Liver (tissue), 9 donors: ENCODE data around the gene DCST2. TPM values are rescaled to one million over a fixed set of nuclear protein-coding genes. Genes with fewer than 3 reads are reported as not detected.

Experiments used
- DNase-seq: peaks from one replicate; pipeline ENCODE4 v3.0.0-alpha.2; 2017; ENCODE audit warnings: low spot score
- H3K27ac ChIP-seq, 2 donors: one replicate each; pipeline ENCODE4 v1.7.0; 2013; ENCODE audit warnings: inconsistent platforms in 2 of 2, low read length in 2 of 2, control low read depth in 1 of 2, low read depth in 1 of 2, mild to moderate bottlenecking in 1 of 2
- H3K27me3 ChIP-seq, 4 donors: one replicate each; pipeline versions ENCODE4 v1.6.1 to v1.7.0; 2013; ENCODE audit warnings: low read length in 3 of 4, inconsistent platforms in 1 of 4, mild to moderate bottlenecking in 1 of 4, moderate library complexity in 1 of 4; ENCODE audit not compliant: control insufficient read depth in 4 of 4, insufficient read depth in 4 of 4
- H3K36me3 ChIP-seq, 4 donors: one replicate each; pipeline versions ENCODE4 v1.6.1 to v1.7.0; 2013; ENCODE audit warnings: low read length in 3 of 4, mild to moderate bottlenecking in 3 of 4, low read depth in 1 of 4, moderate library complexity in 1 of 4; ENCODE audit not compliant: control insufficient read depth in 4 of 4, insufficient read depth in 3 of 4
- H3K4me1 ChIP-seq, 4 donors: one replicate each; pipeline versions ENCODE4 v1.6.1 to v1.7.0; 2013; ENCODE audit warnings: low read length in 3 of 4, mild to moderate bottlenecking in 3 of 4, moderate library complexity in 1 of 4; ENCODE audit not compliant: control insufficient read depth in 4 of 4, insufficient read depth in 4 of 4
- H3K4me3 ChIP-seq, 3 donors: one replicate each; pipeline versions ENCODE4 v1.6.1 to v1.7.0; 2013; ENCODE audit warnings: low read length in 3 of 3, control low read depth in 1 of 3, low read depth in 1 of 3, mild to moderate bottlenecking in 1 of 3
- H3K9ac ChIP-seq, 2 donors: one replicate each; pipeline ENCODE4 v1.7.0; 2013; ENCODE audit warnings: low read length in 2 of 2, mild to moderate bottlenecking in 2 of 2, moderate library complexity in 2 of 2, control low read depth in 1 of 2, low read depth in 1 of 2
- H3K9me3 ChIP-seq, 4 donors: one replicate each; pipeline versions ENCODE4 v1.6.1 to v1.7.0; 2013; ENCODE audit warnings: low read length in 3 of 4; ENCODE audit not compliant: control insufficient read depth in 4 of 4
- EGR1 ChIP-seq, 2 donors: IDR thresholded peaks; 2 replicates each; pipeline ENCODE4 v1.6.1; 2016 to 2018; ENCODE audit warnings: antibody characterized with exemption in 2 of 2, low read depth in 2 of 2
- HNF4A ChIP-seq, 2 donors: conservative IDR thresholded peaks; 2 replicates each; pipeline ENCODE4 v1.6.1; 2016; ENCODE audit warnings: antibody characterized with exemption in 2 of 2, mild to moderate bottlenecking in 2 of 2
- JUND ChIP-seq, 2 donors: IDR thresholded peaks; 2 replicates each; pipeline ENCODE4 v1.6.1; 2016; ENCODE audit warnings: antibody characterized with exemption in 2 of 2
- NR2F2 ChIP-seq: IDR thresholded peaks from 2 replicates; pipeline ENCODE4 v1.6.1; 2016; ENCODE audit warnings: antibody characterized with exemption
- RAD21 ChIP-seq, 2 donors: IDR thresholded peaks; 2 replicates each; pipeline ENCODE4 v1.6.1; 2016; ENCODE audit warnings: antibody characterized with exemption in 2 of 2, mild to moderate bottlenecking in 2 of 2
- RXRA ChIP-seq, 2 donors: IDR thresholded peaks; 2 replicates each; pipeline ENCODE4 v1.6.1; 2017 to 2018; ENCODE audit warnings: antibody characterized with exemption in 2 of 2, mild to moderate bottlenecking in 1 of 2
- SP1 ChIP-seq: IDR thresholded peaks from 2 replicates; pipeline ENCODE4 v1.6.1; 2018; ENCODE audit warnings: antibody characterized with exemption, mild to moderate bottlenecking
- TAF1 ChIP-seq: conservative IDR thresholded peaks from 2 replicates; pipeline ENCODE4 v1.6.1; 2016; ENCODE audit warnings: antibody characterized with exemption, mild to moderate bottlenecking
- YY1 ChIP-seq: IDR thresholded peaks from 2 replicates; pipeline ENCODE4 v1.6.1; 2016; ENCODE audit warnings: antibody characterized with exemption, mild to moderate bottlenecking
- WGBS: extraction: QIAGEN DNeasy Blood & Tissue Kit; methylation state at CpG from one replicate; pipeline ENCODE4 v1.1.7; 2013; 5-methylcytosine and 5-hydroxymethylcytosine counted together
- polyA plus RNA-seq, 2 donors: library from polyadenylated mRNA; stranded (reverse) in 1 of 2; unstranded in 1 of 2; fragments of 200-250 nt in 1 of 2; fragments of >200 nt in 1 of 2; fragmentation: Nextera tagmentation in 1 of 2; extraction: Ambion mirVana in 1 of 2; gene quantifications; one replicate each; pipeline versions ENCODE4 v1.2.1 to v1.2.3, GENCODE V29; 2013 to 2015
- total RNA-seq, 2 donors: library from RNA; depleted of rRNA; stranded (reverse); fragments of >200 nt; gene quantifications; one replicate each; pipeline ENCODE4 v1.2.3, GENCODE V29; 2014
- TF ChIP-seq, protein P1 (sequence below): IDR thresholded peaks from 2 replicates; pipeline ENCODE4 v1.6.1; 2016; ENCODE audit warnings: antibody characterized with exemption, mild to moderate bottlenecking
- TF ChIP-seq, protein P2 (sequence below): IDR thresholded peaks from 2 replicates; pipeline ENCODE4 v1.6.1; 2016; ENCODE audit warnings: antibody characterized with exemption
- TF ChIP-seq, protein P3 (sequence below): IDR thresholded peaks from 2 replicates; pipeline ENCODE4 v1.6.1; 2016; ENCODE audit warnings: antibody characterized with exemption
- TF ChIP-seq, protein P4 (sequence below): fragments of 150-350 bp; IDR thresholded peaks from 2 replicates; pipeline ENCODE4 v1.5.1; 2017; ENCODE audit warnings: improper control_type of control experiment, low read depth, low read length; ENCODE audit not compliant: missing input control
- donor health status: healthy.
- donor health status: healthy.
- donor health status: healthy.
- donor health status: healthy.
- donor health status: healthy.

Gene DCST2
- total and polyA plus RNA-seq, 4 donors: 0.25 to 0.53 (median 0.27) TPM; not detected in 1

DNA sequence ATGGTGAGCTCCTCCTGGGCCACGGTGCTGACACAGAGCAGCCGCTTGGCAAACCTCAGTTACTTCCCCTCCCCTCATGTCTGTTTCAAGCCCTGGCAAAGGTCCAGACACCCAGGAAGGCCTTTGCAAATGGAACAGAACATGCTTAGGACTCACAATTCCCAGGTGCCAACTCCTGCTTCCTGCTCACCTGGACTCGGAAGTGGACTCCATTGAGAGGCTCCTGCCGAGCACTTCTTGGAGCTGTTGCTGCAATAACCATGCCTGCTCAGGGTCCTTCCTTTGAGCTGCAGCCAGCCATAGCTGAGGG lies 10.7 kb downstream of the DCST2 start:
- Histone ChIP-seq H3K27ac (no peak overlapping the region), H3K36me3 (no peaks in the 10 kb centered on the region), H3K4me1 (peaks cover under 1 to 21% (median 12%) of the 10 kb centered on the region in 4 donors), H3K9me3 (no peaks in the 10 kb centered on the region), H3K27me3 (no peaks in the 10 kb centered on the region), H3K9ac (no peak overlapping the region), H3K4me3 (no peak overlapping the region)
- DNase-seq: no peak
- 31% methylated on average over 4 of the region's 4 CpGs for WGBS
- TF ChIP-seq, protein P1, sequence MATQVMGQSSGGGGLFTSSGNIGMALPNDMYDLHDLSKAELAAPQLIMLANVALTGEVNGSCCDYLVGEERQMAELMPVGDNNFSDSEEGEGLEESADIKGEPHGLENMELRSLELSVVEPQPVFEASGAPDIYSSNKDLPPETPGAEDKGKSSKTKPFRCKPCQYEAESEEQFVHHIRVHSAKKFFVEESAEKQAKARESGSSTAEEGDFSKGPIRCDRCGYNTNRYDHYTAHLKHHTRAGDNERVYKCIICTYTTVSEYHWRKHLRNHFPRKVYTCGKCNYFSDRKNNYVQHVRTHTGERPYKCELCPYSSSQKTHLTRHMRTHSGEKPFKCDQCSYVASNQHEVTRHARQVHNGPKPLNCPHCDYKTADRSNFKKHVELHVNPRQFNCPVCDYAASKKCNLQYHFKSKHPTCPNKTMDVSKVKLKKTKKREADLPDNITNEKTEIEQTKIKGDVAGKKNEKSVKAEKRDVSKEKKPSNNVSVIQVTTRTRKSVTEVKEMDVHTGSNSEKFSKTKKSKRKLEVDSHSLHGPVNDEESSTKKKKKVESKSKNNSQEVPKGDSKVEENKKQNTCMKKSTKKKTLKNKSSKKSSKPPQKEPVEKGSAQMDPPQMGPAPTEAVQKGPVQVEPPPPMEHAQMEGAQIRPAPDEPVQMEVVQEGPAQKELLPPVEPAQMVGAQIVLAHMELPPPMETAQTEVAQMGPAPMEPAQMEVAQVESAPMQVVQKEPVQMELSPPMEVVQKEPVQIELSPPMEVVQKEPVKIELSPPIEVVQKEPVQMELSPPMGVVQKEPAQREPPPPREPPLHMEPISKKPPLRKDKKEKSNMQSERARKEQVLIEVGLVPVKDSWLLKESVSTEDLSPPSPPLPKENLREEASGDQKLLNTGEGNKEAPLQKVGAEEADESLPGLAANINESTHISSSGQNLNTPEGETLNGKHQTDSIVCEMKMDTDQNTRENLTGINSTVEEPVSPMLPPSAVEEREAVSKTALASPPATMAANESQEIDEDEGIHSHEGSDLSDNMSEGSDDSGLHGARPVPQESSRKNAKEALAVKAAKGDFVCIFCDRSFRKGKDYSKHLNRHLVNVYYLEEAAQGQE: no peak
- TF ChIP-seq YY1 (no peak), TAF1 (no peak), SP1 (no peak), NR2F2 (no peak), EGR1 (IDR thresholded peaks at IDR 0.05; ENCODE audit: low read depth in 2 of 2) (no peak), JUND (IDR thresholded peaks at IDR 0.05) (no peak), HNF4A (conservative IDR thresholded peaks at IDR 0.05) (no peak), RXRA (IDR thresholded peaks at IDR 0.05) (no peak), RAD21 (IDR thresholded peaks at IDR 0.05) (no peak)
- TF ChIP-seq, protein P2, sequence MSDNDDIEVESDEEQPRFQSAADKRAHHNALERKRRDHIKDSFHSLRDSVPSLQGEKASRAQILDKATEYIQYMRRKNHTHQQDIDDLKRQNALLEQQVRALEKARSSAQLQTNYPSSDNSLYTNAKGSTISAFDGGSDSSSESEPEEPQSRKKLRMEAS: no peak
- TF ChIP-seq, protein P3, sequence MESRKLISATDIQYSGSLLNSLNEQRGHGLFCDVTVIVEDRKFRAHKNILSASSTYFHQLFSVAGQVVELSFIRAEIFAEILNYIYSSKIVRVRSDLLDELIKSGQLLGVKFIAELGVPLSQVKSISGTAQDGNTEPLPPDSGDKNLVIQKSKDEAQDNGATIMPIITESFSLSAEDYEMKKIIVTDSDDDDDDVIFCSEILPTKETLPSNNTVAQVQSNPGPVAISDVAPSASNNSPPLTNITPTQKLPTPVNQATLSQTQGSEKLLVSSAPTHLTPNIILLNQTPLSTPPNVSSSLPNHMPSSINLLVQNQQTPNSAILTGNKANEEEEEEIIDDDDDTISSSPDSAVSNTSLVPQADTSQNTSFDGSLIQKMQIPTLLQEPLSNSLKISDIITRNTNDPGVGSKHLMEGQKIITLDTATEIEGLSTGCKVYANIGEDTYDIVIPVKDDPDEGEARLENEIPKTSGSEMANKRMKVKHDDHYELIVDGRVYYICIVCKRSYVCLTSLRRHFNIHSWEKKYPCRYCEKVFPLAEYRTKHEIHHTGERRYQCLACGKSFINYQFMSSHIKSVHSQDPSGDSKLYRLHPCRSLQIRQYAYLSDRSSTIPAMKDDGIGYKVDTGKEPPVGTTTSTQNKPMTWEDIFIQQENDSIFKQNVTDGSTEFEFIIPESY: no peak
- TF ChIP-seq, protein P4, sequence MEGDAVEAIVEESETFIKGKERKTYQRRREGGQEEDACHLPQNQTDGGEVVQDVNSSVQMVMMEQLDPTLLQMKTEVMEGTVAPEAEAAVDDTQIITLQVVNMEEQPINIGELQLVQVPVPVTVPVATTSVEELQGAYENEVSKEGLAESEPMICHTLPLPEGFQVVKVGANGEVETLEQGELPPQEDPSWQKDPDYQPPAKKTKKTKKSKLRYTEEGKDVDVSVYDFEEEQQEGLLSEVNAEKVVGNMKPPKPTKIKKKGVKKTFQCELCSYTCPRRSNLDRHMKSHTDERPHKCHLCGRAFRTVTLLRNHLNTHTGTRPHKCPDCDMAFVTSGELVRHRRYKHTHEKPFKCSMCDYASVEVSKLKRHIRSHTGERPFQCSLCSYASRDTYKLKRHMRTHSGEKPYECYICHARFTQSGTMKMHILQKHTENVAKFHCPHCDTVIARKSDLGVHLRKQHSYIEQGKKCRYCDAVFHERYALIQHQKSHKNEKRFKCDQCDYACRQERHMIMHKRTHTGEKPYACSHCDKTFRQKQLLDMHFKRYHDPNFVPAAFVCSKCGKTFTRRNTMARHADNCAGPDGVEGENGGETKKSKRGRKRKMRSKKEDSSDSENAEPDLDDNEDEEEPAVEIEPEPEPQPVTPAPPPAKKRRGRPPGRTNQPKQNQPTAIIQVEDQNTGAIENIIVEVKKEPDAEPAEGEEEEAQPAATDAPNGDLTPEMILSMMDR: no peak

DNA sequence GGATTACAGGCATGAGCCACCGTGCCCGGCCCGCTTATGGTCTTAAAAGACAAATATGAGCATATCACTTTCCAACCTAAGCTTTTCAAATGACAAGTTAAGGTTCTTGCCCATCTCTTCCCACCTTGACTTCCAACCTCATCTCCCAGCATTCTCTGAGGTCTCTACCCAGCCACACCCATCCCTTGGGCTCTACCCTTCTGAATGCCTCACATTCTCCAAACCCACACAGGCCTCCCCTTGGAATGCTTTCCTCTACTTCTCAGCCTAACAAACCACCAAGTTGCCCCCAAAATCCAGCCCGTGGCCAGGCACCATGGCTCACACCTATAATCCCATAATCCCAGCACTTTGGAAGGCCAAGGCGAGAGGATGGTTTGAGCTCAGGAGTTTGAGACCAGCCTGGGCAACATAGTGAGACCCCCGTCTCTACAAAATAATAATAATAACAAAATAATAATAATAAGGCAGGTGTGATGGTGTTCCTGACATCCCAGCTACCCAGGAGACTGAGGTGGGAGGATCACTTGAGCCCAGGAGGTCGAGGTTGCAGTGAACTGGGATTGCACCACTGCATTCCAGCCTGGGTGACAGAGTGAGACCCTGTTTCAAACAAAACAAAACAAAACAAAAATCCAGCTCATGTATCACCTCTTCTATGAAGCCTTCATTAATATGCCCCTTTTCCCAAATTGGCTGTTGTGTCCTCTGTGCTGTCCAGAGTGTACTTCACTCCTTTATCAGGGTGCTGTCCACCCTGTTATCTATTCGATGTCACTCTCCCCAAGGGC lies 11.2 kb downstream of the DCST2 start:
- no peaks in the 10 kb centered on the region for H3K36me3 ChIP-seq
- peaks cover 4 to 27% (median 15%) of the 10 kb centered on the region in 4 donors for H3K4me1 ChIP-seq
- no peak overlapping the region for H3K4me3 ChIP-seq
- no peak for TF ChIP-seq HNF4A (conservative IDR thresholded peaks at IDR 0.05)
- no peak overlapping the region for H3K9ac ChIP-seq
- H3K9me3 ChIP-seq: no peaks in the 10 kb centered on the region
- no peak overlapping the region for H3K27ac ChIP-seq
- no peak for DNase-seq
- H3K27me3 ChIP-seq: no peaks in the 10 kb centered on the region
- 70% methylated on average over 8 of the region's 8 CpGs for WGBS
